ENCODE results near the gene EXD2. TPM values are rescaled to one million over a fixed set of nuclear protein-coding genes. Genes with fewer than 3 reads are reported as not detected.

Gene EXD2
- total and polyA plus RNA-seq, 10 of the 15 experiments (the other 5 are each of a cell fraction or from before 2014, with no cell fraction given) = 1.0 to 12.4 (median 4.6) TPM

GRCh38 chr14:69232388-69232787, 41.1 kb downstream of the EXD2 start (continued):
- TF ChIP-seq ZNF207 (IDR thresholded peaks at IDR 0.05; ENCODE audit: borderline replicate concordance) (no peak), IKZF1 (conservative IDR thresholded peaks at IDR 0.05) (no peak), CREM (IDR thresholded peaks at IDR 0.05; ENCODE audit: low read depth) (no peak)

GRCh38 chr14:69234106-69234505, 42.8 kb downstream of the EXD2 start:
- no peak for FAIRE-seq

More at GRCh38 chr14:69234106-69234505, 42.8 kb downstream of the EXD2 start:
- Histone ChIP-seq H3K9ac (ENCODE audit: control insufficient read depth, insufficient read depth, low read length) (no peak overlapping the region), H3K9me3 (replicated peaks; ENCODE audit: control insufficient read depth, insufficient read depth, low read length) (no peaks in the 10 kb centered on the region), H3K4me3 (no peak overlapping the region), H3K36me3 (ENCODE audit: control insufficient read depth in 2 of 2, insufficient read depth in 2 of 2, low read length in 1 of 2) (peaks cover 4 to 5% of the 10 kb centered on the region in 2 experiments), H3K79me2 (ENCODE audit: control insufficient read depth, insufficient read depth, low read length) (no peaks in the 10 kb centered on the region), H3K27me3 (replicated peaks in 1 of 2; ENCODE audit: control insufficient read depth in 2 of 2, insufficient read depth in 2 of 2, low read length in 1 of 2) (no peaks in the 10 kb centered on the region), H3K27ac (ENCODE audit: control insufficient read depth, insufficient read depth) (no peak overlapping the region), H3K4me1 (ENCODE audit: control insufficient read depth, insufficient read depth, low read length) (no peaks in the 10 kb centered on the region), H3K4me2 (ENCODE audit: control insufficient read depth, insufficient read depth) (no peak overlapping the region), H2AFZ (ENCODE audit: control insufficient read depth, low read depth, low read length) (no peak overlapping the region), H4K20me1 (ENCODE audit: control insufficient read depth, insufficient read depth) (no peaks in the 10 kb centered on the region)
- intact Hi-C loops (cut with micrococcal nuclease; ENCODE audit: unreplicated experiment) (no loop called here), in situ Hi-C loops (cut with MboI) (loop anchor here (25.0 kb wide), 1 partner anchor 503 kb away; no protein-coding TSS in a partner anchor)
- POLR2A ChIA-PET = interaction anchor here (0.7 kb wide), 1 partner anchor 113 kb away, joined by 3 read pairs; no protein-coding TSS in a partner anchor
- CTCF ChIA-PET = interaction anchor here (1.0 kb wide), 1 partner anchor 226 kb away, joined by 6 read pairs; no protein-coding TSS in a partner anchor
- RAD21 ChIA-PET (ENCODE audit: unreplicated experiment) = no interaction called here
- ATAC-seq = no peak
- no peak for DNase-seq (ENCODE audit: low read depth, low spot score)
- BruUV-seq (replicated peaks) = no TSS peak
- SMC1A ChIA-PET (ENCODE audit: uncharacterized antibody, unreplicated experiment) = interaction anchor here (1.1 to 2.7 kb wide), 2 partner anchors 225 to 226 kb away, joined by 4 to 8 read pairs; no protein-coding TSS in a partner anchor
- TF ChIP-seq ETV6 (conservative IDR thresholded peaks at IDR 0.05 in 1 of 2, IDR thresholded peaks at IDR 0.05 in 1 of 2; ENCODE audit: borderline replicate concordance in 1 of 2, low read depth in 1 of 2) = no peak
- no peak for TF ChIP-seq BHLHE40 (IDR thresholded peaks at IDR 0.05; ENCODE audit: borderline replicate concordance in 1 of 2, low read depth in 2 of 2, low read length in 1 of 2)
- TF ChIP-seq USF1 (IDR thresholded peaks at IDR 0.05; ENCODE audit: borderline replicate concordance, extremely low read length, insufficient read depth, low read depth, low read length) = no peak
- no peak for TF ChIP-seq CEBPZ (IDR thresholded peaks at IDR 0.05; ENCODE audit: low read depth, low read length)
- no peak for TF ChIP-seq NFIC (IDR thresholded peaks at IDR 0.05; ENCODE audit: low read depth, low read length)
- no peak for TF ChIP-seq FOXM1 (IDR thresholded peaks at IDR 0.05; ENCODE audit: low read depth, low read length)
